CD4-positive, CD25-positive, alpha-beta regulatory T cell (primary cell): ENCODE data around the gene CRB3. TPM values are rescaled to one million over a fixed set of nuclear protein-coding genes. Genes with fewer than 3 reads are reported as not detected.
"Not testable (repeated sequence)": the region's sequence is repeated elsewhere in the genome, so short reads cannot be mapped to it uniquely, and the experiment has no call there.

Experiments
- ATAC-seq, 2 donors: fragments of 150-1000 bp; cut with Tn5 transposase; one replicate each; pipeline ENCODE4 v1.10.0; 2021; ENCODE audit warnings: low read depth in 2 of 2, moderate number of reproducible peaks in 2 of 2, moderate library complexity in 1 of 2
- DNase-seq, 3 donors: peaks; one replicate each; pipeline versions ENCODE4 v3.0.0 to v3.0.0-alpha.2; 2012 to 2022; ENCODE audit warnings: mixed read lengths in 1 of 3
- H3K27ac ChIP-seq: one replicate; pipeline ENCODE4 v1.7.0; 2013; ENCODE audit warnings: mild to moderate bottlenecking, low read length; ENCODE audit not compliant: insufficient read depth, poor library complexity, severe bottlenecking
- H3K27me3 ChIP-seq: one replicate; pipeline ENCODE4 v1.7.0; 2013; ENCODE audit warnings: low read length; ENCODE audit not compliant: control insufficient read depth, insufficient read depth
- H3K36me3 ChIP-seq: one replicate; pipeline ENCODE4 v1.7.0; 2013; ENCODE audit warnings: mild to moderate bottlenecking, low read length, moderate library complexity; ENCODE audit not compliant: control insufficient read depth, insufficient read depth
- H3K4me1 ChIP-seq: 2 replicates; pipeline ENCODE4 v1.7.0; 2013; ENCODE audit warnings: mild to moderate bottlenecking, low read length; ENCODE audit not compliant: insufficient read depth, control insufficient read depth, poor library complexity, severe bottlenecking
- H3K4me3 ChIP-seq: one replicate; pipeline ENCODE4 v1.7.0; 2013; ENCODE audit warnings: low read depth, mild to moderate bottlenecking, low read length, moderate library complexity
- H3K9me3 ChIP-seq, 2 experiments: 1 replicate in 1 of 2; 2 replicates in 1 of 2; pipeline ENCODE4 v1.7.0; 2013; ENCODE audit warnings: low read length in 2 of 2, mild to moderate bottlenecking in 1 of 2, moderate library complexity in 1 of 2; ENCODE audit not compliant: control insufficient read depth in 2 of 2
- H3K27ac Mint-ChIP-seq, 3 donors: one replicate each; pipeline ENCODE4 v1.8.0; 2020 to 2022; ENCODE audit warnings: mild to moderate bottlenecking in 3 of 3, mixed read lengths in 3 of 3, moderate library complexity in 2 of 3
- H3K27me3 Mint-ChIP-seq: one replicate; pipeline ENCODE4 v1.8.0; 2022; ENCODE audit warnings: mild to moderate bottlenecking, mixed read lengths
- H3K36me3 Mint-ChIP-seq: one replicate; pipeline ENCODE4 v1.8.0; 2020; ENCODE audit warnings: mixed read lengths
- H3K4me1 Mint-ChIP-seq, 4 donors: one replicate each; pipeline ENCODE4 v1.8.0; 2020 to 2022; ENCODE audit warnings: mixed read lengths in 4 of 4, mild to moderate bottlenecking in 1 of 4
- H3K4me3 Mint-ChIP-seq, 4 donors: one replicate each; pipeline ENCODE4 v1.8.0; 2020 to 2022; ENCODE audit warnings: mild to moderate bottlenecking in 4 of 4, mixed read lengths in 4 of 4, moderate library complexity in 3 of 4
- H3K9me3 Mint-ChIP-seq, 7 donors: one replicate each; pipeline ENCODE4 v1.8.0; 2020 to 2022; ENCODE audit warnings: mixed read lengths in 7 of 7, mild to moderate bottlenecking in 3 of 7, moderate library complexity in 2 of 7
- polyA plus RNA-seq, 4 donors: library from polyadenylated mRNA; unstranded; fragments of 300-500 nt; fragmentation: Illumina TruSeq; gene quantifications; one replicate each; pipeline ENCODE4 v1.2.3, GENCODE V29; 2021
- total RNA-seq: library from RNA; stranded (reverse); gene quantifications from one replicate; pipeline ENCODE4 v1.2.3, GENCODE V29; 2022

Gene CRB3
- total and polyA plus RNA-seq, 5 donors from 2014 or later, result 1.6 to 5.8 (median 3.4) TPM

GRCh38 chr19:6500837-6501739 is 37.0 kb downstream of the CRB3 start:
- H3K36me3 Mint-ChIP-seq, result no peaks in the 10 kb centered on the region
- no peak overlapping the region for H3K27ac ChIP-seq
- ATAC-seq (no peak), DNase-seq (no peak)
- no peaks in the 10 kb centered on the region for H3K36me3 ChIP-seq
- no peak overlapping the region for H3K27ac Mint-ChIP-seq
- H3K9me3 Mint-ChIP-seq, result peaks cover 0 to 5% (median 0%) of the 10 kb centered on the region in 7 donors
- peak overlapping the region; percentile 32 to 91 (median 74) for H3K4me3 Mint-ChIP-seq
- peaks cover 0 to 19% (median 9%) of the 10 kb centered on the region in 4 donors for H3K4me1 Mint-ChIP-seq
- peaks cover 19% of the 10 kb centered on the region for H3K4me1 ChIP-seq
- peaks cover 41% of the 10 kb centered on the region for H3K27me3 Mint-ChIP-seq
- no peaks in the 10 kb centered on the region for H3K9me3 ChIP-seq
- no peak overlapping the region for H3K4me3 ChIP-seq
- peaks cover 9% of the 10 kb centered on the region for H3K27me3 ChIP-seq

DNA sequence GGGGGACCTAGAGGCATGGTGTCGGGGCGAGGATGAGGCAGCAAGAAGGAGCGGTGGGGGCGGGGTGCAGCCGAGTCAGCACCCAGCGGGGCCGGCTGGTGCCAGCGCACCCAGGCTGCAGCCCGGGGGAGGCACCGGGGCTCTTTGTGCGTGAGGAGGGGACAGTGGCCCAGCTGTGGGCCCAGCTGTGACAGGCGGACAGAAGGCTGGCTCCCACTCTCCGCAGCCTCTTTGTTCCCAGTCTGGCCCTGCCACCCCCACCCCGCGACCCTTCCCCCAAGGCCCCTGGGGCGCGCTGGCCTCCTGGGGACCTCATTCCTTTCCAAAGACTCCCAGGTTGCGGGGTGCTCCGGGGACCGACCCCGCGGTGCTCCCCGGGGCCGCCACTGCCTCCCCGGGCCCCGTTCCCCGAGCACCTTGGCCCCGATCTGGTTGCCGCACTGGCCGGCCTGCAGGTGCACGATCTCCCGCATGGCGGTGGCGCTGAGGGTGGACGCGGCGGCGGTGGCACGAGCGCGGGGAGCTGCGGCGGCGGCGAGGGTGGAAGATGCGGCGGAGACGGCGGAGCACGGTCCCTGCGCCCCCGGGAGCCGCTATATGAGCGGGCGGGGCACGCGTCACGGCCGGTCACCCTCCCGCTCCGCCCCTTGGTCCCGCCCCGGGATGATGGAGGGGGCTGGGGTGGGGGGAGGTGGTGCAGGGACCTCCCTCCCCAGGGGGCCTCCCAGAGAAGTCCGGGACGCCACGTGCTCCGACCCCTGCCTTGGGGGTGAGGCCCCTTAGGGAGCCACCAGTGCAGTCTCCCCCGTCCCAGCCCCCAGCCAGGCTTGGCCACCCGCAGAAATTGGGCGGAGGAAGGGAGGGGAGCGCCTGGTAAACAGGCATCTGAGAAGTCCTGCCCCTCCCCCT is 37.9 kb downstream of the CRB3 start, which contains the start of gene TUBB4A:
Gene TUBB4A, minus strand, starts transcription at position 570 of the 909 bp plus-strand sequence. Its CDS starts 97 bp downstream, at position 473.
- peaks cover 0 to 19% (median 9%) of the 10 kb centered on the region in 4 donors for H3K4me1 Mint-ChIP-seq
- H3K36me3 Mint-ChIP-seq, result no peaks in the 10 kb centered on the region
- H3K27me3 ChIP-seq, result peaks cover 9% of the 10 kb centered on the region
- no peak for DNase-seq
- peak within 1 kb of the TSS; percentile 32 to 91 (median 74) for H3K4me3 Mint-ChIP-seq
- no peak within 1 kb of the TSS for H3K27ac ChIP-seq
- no peaks in the 10 kb centered on the region for H3K36me3 ChIP-seq
- H3K9me3 ChIP-seq, result no peaks in the 10 kb centered on the region
- peak in 1 of 2 donors; percentile 3 for ATAC-seq
- H3K27me3 Mint-ChIP-seq, result peaks cover 41% of the 10 kb centered on the region
- H3K27ac Mint-ChIP-seq, result peak within 1 kb of the TSS in 1 of 3 donors; percentile 79
- no peak within 1 kb of the TSS for H3K4me3 ChIP-seq
- H3K4me1 ChIP-seq, result peaks cover 19% of the 10 kb centered on the region
- peaks cover 0 to 5% (median 0%) of the 10 kb centered on the region in 7 donors for H3K9me3 Mint-ChIP-seq

- H3K27ac Mint-ChIP-seq, result no peak overlapping the region
Measured at GRCh38 chr19:6503407-6504201, 39.5 kb downstream of the CRB3 start.

GRCh38 chr19:6508028-6508771 is 44.1 kb downstream of the CRB3 start:
- H3K4me1 Mint-ChIP-seq, H3K36me3 Mint-ChIP-seq: not testable (repeated sequence)
- H3K27ac Mint-ChIP-seq, result peak overlapping the region in 1 of 3 donors; percentile 43

More at GRCh38 chr19:6503407-6504201, 39.5 kb downstream of the CRB3 start:
- no peaks in the 10 kb centered on the region for H3K36me3 Mint-ChIP-seq
- Histone ChIP-seq H3K27ac (no peak overlapping the region), H3K36me3 (no peaks in the 10 kb centered on the region), H3K4me3 (no peak overlapping the region), H3K4me1 (peaks cover 19% of the 10 kb centered on the region), H3K9me3 (no peaks in the 10 kb centered on the region), H3K27me3 (peaks cover 9% of the 10 kb centered on the region)
- H3K27me3 Mint-ChIP-seq, result peaks cover 40% of the 10 kb centered on the region
- no peak for ATAC-seq
- peaks cover 0 to 5% (median 0%) of the 10 kb centered on the region in 7 donors for H3K9me3 Mint-ChIP-seq
- peak overlapping the region in 2 of 4 donors; percentile 41 to 64 for H3K4me3 Mint-ChIP-seq
- DNase-seq, result no peak
- H3K4me1 Mint-ChIP-seq, result peaks cover 0 to 19% (median 7%) of the 10 kb centered on the region in 4 donors

DNA sequence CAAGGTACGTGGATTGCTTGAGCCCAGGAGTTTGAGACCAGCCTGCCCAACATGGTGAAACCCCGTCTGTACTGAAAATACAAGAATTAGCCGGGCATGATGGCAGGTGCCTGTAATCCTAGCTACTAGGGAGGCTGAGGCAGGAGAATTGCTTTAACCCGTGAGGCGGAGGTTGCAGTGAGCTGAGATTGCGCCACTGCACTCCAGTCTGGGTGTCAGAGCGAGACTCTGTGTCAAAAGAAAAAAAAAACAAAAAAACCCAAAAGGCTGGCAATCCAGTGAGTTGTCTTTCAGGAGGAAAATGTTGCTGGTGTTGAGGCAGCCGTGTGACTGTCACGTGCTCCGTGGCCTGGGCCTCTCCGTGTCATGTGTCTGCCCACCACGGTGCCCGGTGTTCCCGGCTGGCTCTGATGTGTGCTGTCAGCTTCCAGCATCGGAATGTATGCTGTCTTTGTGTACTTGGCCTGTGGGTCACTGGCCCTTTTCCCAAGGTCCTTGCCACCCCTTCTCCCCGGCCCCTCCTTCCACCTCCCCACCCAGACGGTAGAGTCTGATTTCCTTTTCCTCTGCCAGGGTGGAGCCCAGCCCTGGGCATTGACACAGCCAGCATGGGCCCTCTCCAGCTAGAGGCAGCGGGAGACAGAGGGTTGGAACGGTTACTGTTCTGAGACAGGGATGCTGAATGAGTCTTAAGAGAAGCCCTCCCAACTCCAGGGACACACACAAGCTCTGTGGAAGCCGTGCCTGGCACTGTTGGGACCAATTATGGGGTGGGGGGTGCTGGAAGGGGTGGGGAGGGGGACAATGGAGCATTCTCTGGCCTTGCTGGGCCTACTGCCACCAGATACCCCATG is 45.3 kb downstream of the CRB3 start:
- Mint-ChIP-seq H3K27ac (no peak overlapping the region), H3K9me3 (no peaks in the 10 kb centered on the region), H3K27me3 (no peaks in the 10 kb centered on the region), H3K36me3 (no peaks in the 10 kb centered on the region), H3K4me3 (no peak overlapping the region), H3K4me1 (peaks cover 0 to 11% (median 5%) of the 10 kb centered on the region in 4 donors)
- DNase-seq (no peak), ATAC-seq (no peak)
- H3K27me3 ChIP-seq, result no peaks in the 10 kb centered on the region
- H3K9me3 ChIP-seq, result no peaks in the 10 kb centered on the region
- no peaks in the 10 kb centered on the region for H3K36me3 ChIP-seq
- H3K4me1 ChIP-seq, result peaks cover 5% of the 10 kb centered on the region
- H3K27ac ChIP-seq, result no peak overlapping the region
- H3K4me3 ChIP-seq, result no peak overlapping the region

More at GRCh38 chr19:6508028-6508771, 44.1 kb downstream of the CRB3 start:
- not testable (repeated sequence) for H3K4me3 ChIP-seq, H3K9me3 Mint-ChIP-seq, H3K27me3 Mint-ChIP-seq, H3K36me3 ChIP-seq, H3K27ac ChIP-seq, H3K9me3 ChIP-seq, H3K27me3 ChIP-seq, H3K4me1 ChIP-seq, H3K4me3 Mint-ChIP-seq, DNase-seq, ATAC-seq

- no peaks in the 10 kb centered on the region for H3K9me3 ChIP-seq
- H3K4me1 Mint-ChIP-seq, result peaks cover 0 to 6% (median 0%) of the 10 kb centered on the region in 4 donors
- no peak overlapping the region for H3K4me3 Mint-ChIP-seq
- H3K27me3 Mint-ChIP-seq, result no peaks in the 10 kb centered on the region
- H3K27ac Mint-ChIP-seq, result no peak overlapping the region
- H3K4me3 ChIP-seq, result no peak overlapping the region
- H3K4me1 ChIP-seq, result no peaks in the 10 kb centered on the region
- H3K27me3 ChIP-seq, result no peaks in the 10 kb centered on the region
- no peak for ATAC-seq
- no peak overlapping the region for H3K27ac ChIP-seq
- H3K36me3 Mint-ChIP-seq, result no peaks in the 10 kb centered on the region
- no peaks in the 10 kb centered on the region for H3K36me3 ChIP-seq
- DNase-seq, result no peak
- H3K9me3 Mint-ChIP-seq, result no peaks in the 10 kb centered on the region
Measured at GRCh38 chr19:6510618-6511017, 46.5 kb downstream of the CRB3 start.
